A673 (cell line): ENCODE measurements around the gene ITPA. TPM values are rescaled to one million over a fixed set of nuclear protein-coding genes. Genes with fewer than 3 reads are reported as not detected.

Experiments used
- BruUV-seq: library from RNA; stranded (reverse); fragments of 400-500 nt; replicated peaks from 2 replicates; lab custom pipeline; 2021; lab: Mats Ljungman, UMichigan
- CTCF ChIA-PET: fragments of 300-600 bp; sonication (Branson Sonifier 250); formaldehyde crosslinking; loops from one replicate; lab custom pipeline; 2022; ENCODE audit warnings: antibody characterized with exemption; lab: Charles Lee
- POLR2A ChIA-PET: fragments of 300-600 bp; sonication (Branson Sonifier 250); formaldehyde crosslinking; loops from one replicate; lab custom pipeline; 2022; ENCODE audit warnings: antibody characterized with exemption; ENCODE audit not compliant: low non-redundant PET; lab: Charles Lee
- DNase-seq: peaks from one replicate; pipeline ENCODE4 v3.0.0-alpha.2; 2015; ENCODE audit warnings: low spot score
- H3K27ac ChIP-seq: fragments of 200-600 bp; sonication (generic); 2 replicates; pipeline ENCODE4 v1.5.1; 2016; ENCODE audit warnings: mixed run types, low read depth, mild to moderate bottlenecking, mixed read lengths, antibody characterized with exemption, low read length; ENCODE audit not compliant: poor library complexity, severe bottlenecking
- H3K27me3 ChIP-seq: fragments of 200-600 bp; sonication (generic); replicated peaks from 2 replicates; pipeline ENCODE4 v1.6.1; 2017; ENCODE audit warnings: mixed run types, low read depth, mild to moderate bottlenecking, mixed read lengths, antibody characterized with exemption, low read length; ENCODE audit not compliant: insufficient read depth, poor library complexity
- H3K36me3 ChIP-seq: fragments of 200-600 bp; sonication (generic); 2 replicates; pipeline ENCODE4 v1.6.1; 2016; ENCODE audit warnings: mixed run types, mild to moderate bottlenecking, mixed read lengths, antibody characterized with exemption, low read length; ENCODE audit not compliant: insufficient read depth, poor library complexity, severe bottlenecking
- H3K4me1 ChIP-seq: fragments of 200-600 bp; sonication (generic); 2 replicates; pipeline ENCODE4 v1.6.1; 2017; ENCODE audit warnings: mixed run types, mild to moderate bottlenecking, mixed read lengths, antibody characterized with exemption, low read length; ENCODE audit not compliant: insufficient read depth, poor library complexity, severe bottlenecking
- H3K4me3 ChIP-seq: fragments of 200-600 bp; sonication (generic); 2 replicates; pipeline ENCODE4 v1.5.1; 2016; ENCODE audit warnings: low read depth, mixed run types, mild to moderate bottlenecking, mixed read lengths, low read length; ENCODE audit not compliant: poor library complexity, severe bottlenecking
- H3K9me3 ChIP-seq: fragments of 200-600 bp; sonication (generic); 2 replicates; pipeline ENCODE4 v1.6.1; 2016; ENCODE audit warnings: mixed run types, low read depth, mild to moderate bottlenecking, mixed read lengths, antibody characterized with exemption, low read length; ENCODE audit not compliant: poor library complexity, severe bottlenecking
- CTCF ChIP-seq: fragments of 300-800, 200-600 bp; sonication (generic); conservative IDR thresholded peaks from 2 replicates; pipeline ENCODE4 v1.5.1; 2017; ENCODE audit warnings: low read depth, mild to moderate bottlenecking, antibody characterized with exemption, low read length, moderate library complexity, mixed read lengths
- EZH2 ChIP-seq: fragments of 200-600 bp; sonication (generic); IDR thresholded peaks from 2 replicates; pipeline ENCODE4 v1.6.1; 2017; ENCODE audit warnings: borderline replicate concordance, low read depth, mild to moderate bottlenecking, mixed read lengths, antibody characterized with exemption, low read length; ENCODE audit not compliant: poor library complexity, severe bottlenecking
- intact Hi-C: fragments of 100-400 bp; cut with micrococcal nuclease; formaldehyde crosslinking; loops from one replicate; pipeline ENCODE4 v1.10.0; 2022; ENCODE audit not compliant: unreplicated experiment
- total RNA-seq: library from RNA; stranded (reverse); gene quantifications from 2 replicates; pipeline ENCODE4 v1.2.3, GENCODE V29; 2021

The ITPA gene
- total RNA-seq, 1 experiment from 2014 or later = 81.3 TPM

DNA sequence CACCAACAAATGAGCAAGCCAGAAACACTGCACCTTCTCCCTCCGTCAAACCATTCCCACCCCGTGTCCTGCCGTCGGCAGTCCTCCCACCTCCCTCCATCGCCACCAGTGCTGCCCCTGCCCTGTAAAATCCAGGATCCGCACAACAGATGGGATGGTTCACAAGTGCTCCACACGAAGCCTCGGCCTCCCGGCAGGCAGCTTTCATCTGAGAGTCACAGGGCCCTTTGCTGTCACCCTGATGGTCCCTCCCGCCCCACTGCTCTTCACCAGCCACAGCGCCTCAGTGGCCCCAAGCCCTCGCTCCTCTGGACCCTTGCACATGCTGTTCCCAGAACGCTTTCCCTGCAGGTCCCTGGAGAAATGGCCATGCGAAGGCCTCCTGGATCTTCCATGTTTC is 17.6 kb downstream of the ITPA start:
- DNase-seq = no peak
- no TSS peak for BruUV-seq

DNA sequence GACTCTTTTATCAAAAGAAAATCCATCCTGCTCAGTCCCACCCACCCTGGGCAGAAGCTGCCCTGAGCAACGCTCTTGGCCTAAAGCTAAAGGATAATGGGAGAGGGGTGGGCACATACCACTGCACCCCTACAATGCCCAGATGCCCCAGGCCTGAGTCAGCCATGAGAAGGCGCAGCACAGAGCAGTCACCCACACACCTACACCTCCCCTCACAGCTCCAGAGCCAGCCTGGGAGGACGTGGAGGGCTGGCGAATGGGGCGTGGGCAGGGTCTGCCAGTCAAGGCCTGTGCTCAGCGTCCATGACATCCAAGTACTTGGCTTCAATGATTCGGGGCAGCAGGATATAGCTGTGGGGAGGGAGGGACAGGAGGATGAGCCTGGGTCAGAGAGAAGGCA is 18.2 kb downstream of the ITPA start:
- H3K27ac ChIP-seq = no peak overlapping the region
- H3K9me3 ChIP-seq = no peaks in the 10 kb centered on the region
- no peaks in the 10 kb centered on the region for H3K27me3 ChIP-seq
- no TSS peak for BruUV-seq
- POLR2A ChIA-PET = no interaction called here
- CTCF ChIA-PET = no interaction called here
- TF ChIP-seq EZH2 = no peak
- TF ChIP-seq CTCF = no peak
- no peak overlapping the region for H3K4me3 ChIP-seq
- intact Hi-C loops = no loop called here
- no peaks in the 10 kb centered on the region for H3K36me3 ChIP-seq
- no peak for DNase-seq
- no peaks in the 10 kb centered on the region for H3K4me1 ChIP-seq

More for the DNA sequence above, 17.6 kb downstream of the ITPA start:
- intact Hi-C loops = no loop called here
- Histone ChIP-seq H3K27ac (no peak overlapping the region), H3K9me3 (no peaks in the 10 kb centered on the region), H3K36me3 (no peaks in the 10 kb centered on the region), H3K27me3 (no peaks in the 10 kb centered on the region), H3K4me3 (no peak overlapping the region), H3K4me1 (no peaks in the 10 kb centered on the region)
- ChIA-PET CTCF (no interaction called here), POLR2A (no interaction called here)
- no peak for TF ChIP-seq EZH2
- no peak for TF ChIP-seq CTCF

DNA sequence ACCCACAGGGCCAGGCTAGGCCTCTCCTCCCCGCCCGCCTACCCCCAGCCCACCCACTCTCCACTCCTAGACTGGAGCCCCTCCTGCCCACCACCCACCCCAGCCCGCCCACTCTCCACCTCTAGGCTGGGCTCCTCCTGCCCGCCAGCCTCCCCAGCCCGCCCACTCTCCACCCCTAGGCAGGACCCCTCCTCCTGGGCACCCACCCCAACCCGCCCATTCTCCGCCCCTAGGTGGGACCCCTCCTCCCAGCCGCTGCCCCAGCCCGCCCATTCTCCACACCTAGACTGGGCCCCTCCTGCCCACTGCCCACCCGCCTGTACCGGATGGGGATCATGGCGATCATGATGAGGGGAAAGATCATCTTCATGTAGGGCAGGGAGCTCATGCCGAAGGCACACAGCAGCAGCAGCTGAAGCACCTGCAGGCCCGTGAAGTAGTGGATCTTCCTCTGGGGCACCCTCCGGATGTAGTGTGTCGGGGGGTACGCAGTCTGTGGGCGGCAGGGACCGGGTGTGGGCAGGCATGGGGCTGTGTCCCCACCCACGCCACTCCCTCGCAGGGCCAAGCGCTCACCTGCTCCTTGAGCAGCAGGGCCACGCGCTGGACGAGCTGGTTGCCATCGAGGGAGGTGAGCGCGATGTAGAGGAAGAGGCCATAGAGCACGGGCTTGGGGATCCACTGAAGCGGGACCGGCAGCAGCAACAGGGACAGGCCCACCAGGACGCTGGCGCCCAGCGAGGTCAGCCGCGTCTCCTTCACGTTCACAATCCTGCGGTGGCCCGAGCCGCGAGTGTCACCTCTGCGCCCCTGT is 18.8 kb downstream of the ITPA start:
- POLR2A ChIA-PET = no interaction called here

More for the DNA sequence above, 18.8 kb downstream of the ITPA start:
- TF ChIP-seq CTCF (no peak), EZH2 (no peak)
- H3K27me3 ChIP-seq = no peaks in the 10 kb centered on the region
- no peaks in the 10 kb centered on the region for H3K4me1 ChIP-seq
- CTCF ChIA-PET = no interaction called here
- no peaks in the 10 kb centered on the region for H3K9me3 ChIP-seq
- H3K36me3 ChIP-seq = no peaks in the 10 kb centered on the region
- H3K27ac ChIP-seq = no peak overlapping the region
- no TSS peak for BruUV-seq
- no peak overlapping the region for H3K4me3 ChIP-seq
- intact Hi-C loops = no loop called here
- no peak for DNase-seq
